Omental fat pad (tissue), 4 donors: ENCODE results near the gene RSPH9. TPM values are rescaled to one million over a fixed set of nuclear protein-coding genes. Genes with fewer than 3 reads are reported as not detected.

Experiments used
- ATAC-seq: fragments of 150-250 bp; one replicate; pipeline ENCODE4 v1.9.1; 2016; ENCODE audit warnings: mild to moderate bottlenecking, moderate library complexity; ENCODE audit not compliant: low FRiP score
- DNase-seq: peaks from one replicate; pipeline ENCODE4 v3.0.0-alpha.2; 2019; ENCODE audit warnings: low spot score
- total RNA-seq, 4 donors: library from RNA; depleted of rRNA; stranded (reverse); fragments of >200 nt; gene quantifications; one replicate each; pipeline ENCODE4 v1.1.0, GENCODE V29; 2016
- TF ChIP-seq, protein P1 (sequence below), 3 donors: fragments of 450-650 bp; IDR thresholded peaks; one replicate each; pipeline ENCODE4 v1.5.1; 2016 to 2017; ENCODE audit warnings: antibody characterized with exemption in 3 of 3, mild to moderate bottlenecking in 3 of 3, moderate library complexity in 2 of 3

Gene RSPH9
- total RNA-seq, 4 donors from 2014 or later = 0.09 to 0.44 TPM; not detected in 2

DNA sequence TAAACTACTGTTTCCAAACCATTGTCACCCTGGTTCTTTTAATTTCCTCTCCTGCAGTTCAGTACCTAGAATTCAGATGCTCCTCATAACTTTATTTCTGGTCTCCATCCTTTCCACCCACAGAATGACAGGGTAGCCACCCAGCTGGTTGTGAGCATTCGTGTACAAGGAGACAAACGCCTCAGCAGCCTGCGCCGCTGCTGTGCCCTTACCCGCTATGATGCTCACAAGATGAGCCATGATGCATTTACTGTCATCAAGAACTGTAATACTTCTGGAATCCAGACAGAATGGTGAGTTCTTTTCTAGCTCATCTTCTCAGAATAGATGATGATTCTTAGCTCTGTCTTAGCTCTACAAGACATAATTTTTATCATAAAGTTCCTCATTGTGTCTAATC is 34.4 kb upstream of the RSPH9 start:
- no peak for ATAC-seq
- DNase-seq = no peak
- TF ChIP-seq, protein P1, sequence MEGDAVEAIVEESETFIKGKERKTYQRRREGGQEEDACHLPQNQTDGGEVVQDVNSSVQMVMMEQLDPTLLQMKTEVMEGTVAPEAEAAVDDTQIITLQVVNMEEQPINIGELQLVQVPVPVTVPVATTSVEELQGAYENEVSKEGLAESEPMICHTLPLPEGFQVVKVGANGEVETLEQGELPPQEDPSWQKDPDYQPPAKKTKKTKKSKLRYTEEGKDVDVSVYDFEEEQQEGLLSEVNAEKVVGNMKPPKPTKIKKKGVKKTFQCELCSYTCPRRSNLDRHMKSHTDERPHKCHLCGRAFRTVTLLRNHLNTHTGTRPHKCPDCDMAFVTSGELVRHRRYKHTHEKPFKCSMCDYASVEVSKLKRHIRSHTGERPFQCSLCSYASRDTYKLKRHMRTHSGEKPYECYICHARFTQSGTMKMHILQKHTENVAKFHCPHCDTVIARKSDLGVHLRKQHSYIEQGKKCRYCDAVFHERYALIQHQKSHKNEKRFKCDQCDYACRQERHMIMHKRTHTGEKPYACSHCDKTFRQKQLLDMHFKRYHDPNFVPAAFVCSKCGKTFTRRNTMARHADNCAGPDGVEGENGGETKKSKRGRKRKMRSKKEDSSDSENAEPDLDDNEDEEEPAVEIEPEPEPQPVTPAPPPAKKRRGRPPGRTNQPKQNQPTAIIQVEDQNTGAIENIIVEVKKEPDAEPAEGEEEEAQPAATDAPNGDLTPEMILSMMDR (IDR thresholded peaks at IDR 0.05) = no peak

DNA sequence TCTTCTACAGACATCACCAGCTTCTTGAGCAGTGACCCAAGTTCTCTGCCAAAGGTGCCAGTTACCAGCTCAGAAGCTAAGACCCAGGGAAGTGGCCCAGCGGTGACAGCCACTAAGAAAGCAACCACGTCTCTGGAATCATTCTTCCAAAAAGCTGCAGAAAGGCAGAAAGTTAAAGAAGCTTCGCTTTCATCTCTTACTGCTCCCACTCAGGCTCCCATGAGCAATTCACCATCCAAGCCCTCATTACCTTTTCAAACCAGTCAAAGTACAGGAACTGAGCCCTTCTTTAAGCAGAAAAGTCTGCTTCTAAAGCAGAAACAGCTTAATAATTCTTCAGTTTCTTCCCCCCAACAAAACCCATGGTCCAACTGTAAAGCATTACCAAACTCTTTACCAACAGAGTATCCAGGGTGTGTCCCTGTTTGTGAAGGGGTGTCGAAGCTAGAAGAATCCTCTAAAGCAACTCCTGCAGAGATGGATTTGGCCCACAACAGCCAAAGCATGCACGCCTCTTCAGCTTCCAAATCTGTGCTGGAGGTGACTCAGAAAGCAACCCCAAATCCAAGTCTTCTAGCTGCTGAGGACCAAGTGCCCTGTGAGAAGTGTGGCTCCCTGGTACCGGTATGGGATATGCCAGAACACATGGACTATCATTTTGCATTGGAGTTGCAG is 31.0 kb upstream of the RSPH9 start:
- TF ChIP-seq, protein P1 (IDR thresholded peaks at IDR 0.05) = no peak
- no peak for DNase-seq
- ATAC-seq = no peak

DNA sequence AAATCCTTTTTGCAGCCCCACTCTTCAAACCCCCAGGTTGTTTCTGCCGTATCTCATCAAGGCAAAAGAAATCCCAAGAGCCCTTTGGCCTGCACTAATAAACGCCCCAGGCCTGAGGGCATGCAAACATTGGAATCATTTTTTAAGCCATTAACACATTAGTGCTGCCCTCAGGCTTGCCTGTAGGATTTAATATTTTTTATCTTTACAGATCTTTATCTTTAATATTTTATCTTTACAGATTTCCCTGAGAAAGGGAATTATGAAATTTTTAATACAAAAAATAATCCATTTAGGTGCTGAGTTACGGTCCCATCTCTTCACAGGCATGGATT is 30.5 kb upstream of the RSPH9 start:
- no peak for DNase-seq
- TF ChIP-seq, protein P1 (IDR thresholded peaks at IDR 0.05) = no peak
- ATAC-seq = no peak

DNA sequence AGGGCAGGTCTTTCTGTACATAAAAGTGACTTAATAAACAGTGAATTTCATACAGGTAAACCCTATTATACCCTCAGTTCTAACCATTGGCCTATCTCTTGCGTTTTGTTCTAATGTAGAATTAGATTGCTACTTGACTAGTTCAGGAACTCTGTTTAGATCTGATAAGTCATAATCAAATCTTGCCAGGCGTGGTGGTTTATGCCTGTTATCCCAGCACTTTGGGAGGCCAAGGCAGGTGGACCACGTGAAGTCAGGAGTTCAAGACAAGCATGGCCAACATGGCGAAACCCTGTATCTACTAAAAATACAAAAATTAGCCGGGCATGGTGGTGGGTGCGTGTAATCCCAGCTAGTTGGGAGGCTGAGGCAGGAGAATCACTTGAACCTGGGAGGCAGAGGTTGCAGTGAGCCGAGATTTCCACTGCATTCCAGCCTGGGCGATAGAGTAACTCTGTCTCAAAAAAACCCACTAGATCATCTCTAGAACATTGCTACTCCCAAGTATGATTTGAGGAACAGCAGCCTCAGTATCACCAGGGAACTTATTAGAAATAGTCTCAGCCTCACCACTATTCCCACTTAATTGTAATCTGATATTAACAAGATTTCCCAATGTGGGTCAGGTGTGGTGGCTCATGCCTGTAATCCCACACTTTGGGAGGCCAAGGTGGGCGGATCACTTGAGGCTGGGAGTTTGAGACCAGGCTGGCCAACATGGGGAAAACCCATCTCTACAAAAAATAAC is 27.9 kb upstream of the RSPH9 start:
- TF ChIP-seq, protein P1 (IDR thresholded peaks at IDR 0.05) = no peak
- DNase-seq (no peak), ATAC-seq (no peak)

DNA sequence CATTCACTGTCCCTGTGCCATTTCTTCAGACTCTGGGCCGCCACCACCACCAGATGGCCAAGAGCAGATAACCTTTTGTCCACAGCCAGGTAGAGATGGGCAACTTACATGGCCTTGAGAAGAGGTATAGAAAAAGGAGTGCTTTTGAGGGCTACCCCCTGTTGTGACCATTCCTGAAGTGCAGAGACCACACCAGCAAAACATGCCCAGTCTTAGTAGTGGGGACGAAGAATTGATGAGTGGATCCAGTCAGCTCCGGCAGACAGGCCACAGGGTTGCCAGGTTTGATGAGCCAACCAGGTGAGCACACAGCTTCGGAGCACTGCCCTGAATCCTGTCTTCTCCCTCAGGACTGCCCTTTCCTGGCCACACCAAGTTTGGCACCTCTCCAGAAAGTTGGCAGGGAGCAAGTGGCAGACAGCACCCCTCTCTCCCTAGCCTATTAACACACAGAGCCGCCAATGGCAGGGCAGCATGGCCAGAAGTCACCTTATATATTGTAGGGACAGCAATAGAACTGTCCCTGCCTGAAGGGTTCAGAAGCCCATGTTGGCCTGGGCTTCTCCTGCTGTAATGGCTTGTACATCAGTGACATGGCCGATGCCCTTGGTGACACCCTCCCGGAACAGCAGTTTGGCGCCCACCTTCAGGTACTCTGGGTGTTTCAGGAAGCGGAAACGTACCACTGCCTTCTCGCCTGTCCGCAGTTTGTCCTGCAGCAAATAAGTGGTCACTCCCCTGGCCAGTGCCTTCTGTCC is 23.6 kb upstream of the RSPH9 start:
- TF ChIP-seq, protein P1 (IDR thresholded peaks at IDR 0.05) = no peak
- DNase-seq (no peak), ATAC-seq (no peak)

DNA sequence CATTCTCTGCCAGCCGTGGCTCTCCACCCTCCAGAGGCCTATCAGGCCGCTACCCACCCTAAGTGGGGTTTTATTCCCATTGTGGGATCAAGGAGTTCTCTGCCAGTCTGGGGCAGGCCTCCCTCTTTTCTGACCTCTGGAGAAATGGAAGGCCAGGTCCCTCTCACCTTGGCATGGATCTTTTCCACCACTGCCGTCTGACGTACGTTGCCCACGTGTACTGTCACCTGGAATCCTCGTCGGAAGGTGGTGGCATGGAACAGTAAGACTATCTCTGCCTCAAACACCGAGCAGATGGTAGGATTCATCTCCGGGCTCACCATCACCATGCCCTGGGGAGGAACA is 23.0 kb upstream of the RSPH9 start:
- TF ChIP-seq, protein P1 (IDR thresholded peaks at IDR 0.05) = no peak
- ATAC-seq = no peak
- DNase-seq = no peak
